GM13977 (cell line): ENCODE measurements around the gene B4GALT3.
A peak's percentile ranks its signal among the peaks of the same experiment; 100 is the strongest.

Source experiments
- DNase-seq: peaks from one replicate; pipeline ENCODE4 v3.0.0; 2012; ENCODE audit warnings: low spot score
- in situ Hi-C: fragments of 300-500 bp; cut with MboI; formaldehyde crosslinking; loops from one replicate; pipeline ENCODE4 v1.12.0; 2022; ENCODE audit warnings: low sequenced_read_pairs, low pct_unique_long_range_greater_than_20kb, mixed read lengths, inconsistent platforms; ENCODE audit not compliant: unreplicated experiment
- TF ChIP-seq, protein P1 (sequence below): IDR thresholded peaks from 2 replicates; pipeline ENCODE4 v1.5.1; 2012; ENCODE audit warnings: mild to moderate bottlenecking, control low read depth; ENCODE audit not compliant: insufficient read depth; ENCODE audit errors: extremely low read depth, missing control alignments

The B4GALT3 gene

GRCh38 chr1:161195171-161195570, 17.9 kb upstream of the B4GALT3 start:
- TF ChIP-seq, protein P1, sequence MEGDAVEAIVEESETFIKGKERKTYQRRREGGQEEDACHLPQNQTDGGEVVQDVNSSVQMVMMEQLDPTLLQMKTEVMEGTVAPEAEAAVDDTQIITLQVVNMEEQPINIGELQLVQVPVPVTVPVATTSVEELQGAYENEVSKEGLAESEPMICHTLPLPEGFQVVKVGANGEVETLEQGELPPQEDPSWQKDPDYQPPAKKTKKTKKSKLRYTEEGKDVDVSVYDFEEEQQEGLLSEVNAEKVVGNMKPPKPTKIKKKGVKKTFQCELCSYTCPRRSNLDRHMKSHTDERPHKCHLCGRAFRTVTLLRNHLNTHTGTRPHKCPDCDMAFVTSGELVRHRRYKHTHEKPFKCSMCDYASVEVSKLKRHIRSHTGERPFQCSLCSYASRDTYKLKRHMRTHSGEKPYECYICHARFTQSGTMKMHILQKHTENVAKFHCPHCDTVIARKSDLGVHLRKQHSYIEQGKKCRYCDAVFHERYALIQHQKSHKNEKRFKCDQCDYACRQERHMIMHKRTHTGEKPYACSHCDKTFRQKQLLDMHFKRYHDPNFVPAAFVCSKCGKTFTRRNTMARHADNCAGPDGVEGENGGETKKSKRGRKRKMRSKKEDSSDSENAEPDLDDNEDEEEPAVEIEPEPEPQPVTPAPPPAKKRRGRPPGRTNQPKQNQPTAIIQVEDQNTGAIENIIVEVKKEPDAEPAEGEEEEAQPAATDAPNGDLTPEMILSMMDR: no peak
- no peak for DNase-seq
- in situ Hi-C loops: loop anchor here (25.0 kb wide), 1 partner anchor 517 kb away; the partner anchor contains the start of genes FCRLA and FCRLB

DNA sequence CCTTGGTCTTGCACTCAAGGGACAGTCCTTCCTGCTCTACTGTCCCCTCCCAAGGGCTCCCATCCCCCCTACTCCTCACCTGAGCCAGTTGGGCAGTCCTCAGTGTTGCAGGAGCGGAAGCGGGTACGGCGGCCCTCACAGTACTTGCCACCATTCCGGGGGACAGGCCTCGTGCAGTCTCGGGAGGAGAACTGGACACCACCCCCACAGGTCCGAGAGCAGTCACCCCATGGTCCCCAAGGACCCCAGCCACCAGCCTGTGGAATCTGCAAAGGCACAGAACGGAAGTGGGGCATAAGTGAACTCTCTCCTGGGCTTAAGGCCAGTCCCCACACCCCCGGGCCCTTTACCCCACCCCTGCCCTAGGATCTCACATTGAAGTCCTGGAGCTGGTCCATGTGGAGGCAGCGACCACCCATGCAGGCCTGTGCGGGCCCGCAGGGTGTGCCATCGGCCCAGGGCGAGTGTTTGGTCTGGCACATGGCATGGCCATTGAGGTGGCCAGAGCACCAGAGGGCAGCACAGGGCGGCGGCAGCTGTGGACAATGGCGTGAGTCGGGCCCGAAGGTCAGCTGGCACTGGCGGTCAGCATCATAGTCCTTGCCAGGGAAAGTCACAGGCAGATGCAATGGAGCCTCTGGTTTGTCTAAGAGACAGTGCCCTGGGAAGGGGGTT, 16.4 kb upstream of the B4GALT3 start:
- DNase-seq: no peak
- TF ChIP-seq, protein P1: no peak
- in situ Hi-C loops: loop anchor here (25.0 kb wide), 1 partner anchor 519 kb away; the partner anchor contains the start of genes FCRLA and FCRLB

- in situ Hi-C loops: loop anchor here (25.0 kb wide), 1 partner anchor 520 kb away; the partner anchor contains the start of genes FCRLA and FCRLB
- DNase-seq: peak; percentile 87
- TF ChIP-seq, protein P1: peak; percentile 93
These were observed 15.5 kb upstream of the B4GALT3 start for GRCh38 chr1:161192476-161193465.

DNA sequence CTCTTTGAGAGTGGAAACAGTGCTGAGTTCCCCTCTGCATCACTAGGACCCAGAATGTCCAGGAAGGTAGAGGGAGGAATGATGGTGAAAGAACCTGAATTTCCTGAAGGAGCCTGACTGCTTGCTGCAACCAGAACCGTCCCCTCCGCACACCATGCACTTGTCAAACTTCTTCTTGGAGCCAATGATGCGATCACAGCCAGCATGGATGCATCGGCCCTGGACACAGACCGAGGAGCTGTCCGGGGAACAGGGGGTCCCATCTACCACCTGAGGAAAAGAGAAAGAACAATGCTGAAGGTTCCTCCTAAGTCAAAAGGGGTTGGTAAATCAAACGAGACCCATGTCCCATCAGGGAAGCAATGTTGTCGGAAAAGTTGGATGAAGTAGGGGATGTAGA, 14.7 kb upstream of the B4GALT3 start:
- in situ Hi-C loops: loop anchor here (25.0 kb wide), 1 partner anchor 520 kb away; the partner anchor contains the start of genes FCRLA and FCRLB
- TF ChIP-seq, protein P1: no peak
- no peak for DNase-seq

GRCh38 chr1:161190962-161191521, 13.7 kb upstream of the B4GALT3 start:
- TF ChIP-seq, protein P1: no peak
- in situ Hi-C loops: loop anchor here (25.0 kb wide), 1 partner anchor 521 kb away; the partner anchor contains the start of genes FCRLA and FCRLB
- no peak for DNase-seq

GRCh38 chr1:161189036-161189435, 11.7 kb upstream of the B4GALT3 start:
- DNase-seq: no peak

More at GRCh38 chr1:161189036-161189435, 11.7 kb upstream of the B4GALT3 start:
- TF ChIP-seq, protein P1: no peak
- in situ Hi-C loops: loop anchor here (25.0 kb wide), 1 partner anchor 523 kb away; the partner anchor contains the start of genes FCRLA and FCRLB
